Heart left ventricle (tissue), 13 donors: Measurements from ENCODE around the gene NTRK2.

Experiments
- CTCF ChIP-seq, 12 donors: fragments of 200-600 bp; sonication (generic) in 4 of 12; IDR thresholded peaks; one replicate each; pipeline versions ENCODE4 v1.5.0 to v1.8.0; 2018 to 2022; ENCODE audit warnings: antibody characterized with exemption in 12 of 12, mild to moderate bottlenecking in 5 of 12
- POLR2A ChIP-seq, 2 donors: fragments of 450-650 bp; IDR thresholded peaks; one replicate each; pipeline ENCODE4 v1.6.1; 2017; ENCODE audit warnings: antibody characterized with exemption in 2 of 2, mild to moderate bottlenecking in 2 of 2, moderate library complexity in 2 of 2
- donor health status: ischemic (EF 13 %, LVEDD 7.1; RV severe dilation, severe dysfunction).
- donor health status: DM: no; HTN: yes; CAD: no.
- donor health status: DM: no; HTN: no; CAD: no.
- donor health status: ischemic (EF 25% LVEDD 6.9; RV normal size, moderate dysfunction).
- donor health status: ischemic (EF 25% LVEDD 5.7; RV mildly dilated, moderate dysfunction).
- donor health status: ischemic (EF 35%, LVEDD 5.7; RV mildly dilated, moderate dysfunction).
- donor health status: nonischemic (EF 11% LVEDD 7.7; RV severe dilation, severe dysfunction).
- donor health status: DM: yes; HTN: yes; CAD: no.
- donor health status: PGD.
- donor health status: ischemic (EF 29% LVEDD 5.4; RV normal size, mild dysfunction).
- donor health status: nonischemic (EF 23%, LVEDD 6.1; RV moderate dilation, normal function).

GRCh38 chr9:84773022-84773421 lies 103.5 kb downstream of the NTRK2 start:
- TF ChIP-seq POLR2A (IDR thresholded peaks at IDR 0.05) (no peak), CTCF (IDR thresholded peaks at IDR 0.05) (no peak)
